AML-193 (cell line): ENCODE results near the gene YBX1.
"Not testable (repeated sequence)": the region's sequence is repeated elsewhere in the genome, so short reads cannot be mapped to it uniquely, and the experiment has no call there.

Experiments
- DNase-seq, 2 experiments: peaks; one replicate each; lab custom pipeline; 2025; lab: John Stamatoyannopoulos, UW

Gene YBX1

DNA sequence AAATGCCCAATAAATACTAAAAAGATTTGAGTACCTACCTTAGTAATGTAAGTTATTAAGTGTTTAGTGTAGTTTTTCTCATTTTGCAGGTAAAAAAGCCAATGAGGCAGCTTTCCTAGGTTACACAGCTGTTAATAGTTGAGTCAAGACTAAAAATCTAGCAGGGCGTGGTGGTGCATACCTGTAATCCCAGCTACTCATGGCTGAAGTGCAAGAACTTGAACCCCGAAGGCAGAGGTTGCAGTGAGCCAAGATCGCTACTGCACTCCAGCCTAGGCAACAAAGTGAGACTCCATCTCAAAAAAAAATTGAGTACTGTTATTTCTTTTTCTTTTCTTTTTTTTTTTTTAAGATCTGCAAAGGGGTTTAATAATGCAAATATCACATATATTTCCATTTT is 7.7 kb downstream of the YBX1 start:
- DNase-seq = no peak

DNA sequence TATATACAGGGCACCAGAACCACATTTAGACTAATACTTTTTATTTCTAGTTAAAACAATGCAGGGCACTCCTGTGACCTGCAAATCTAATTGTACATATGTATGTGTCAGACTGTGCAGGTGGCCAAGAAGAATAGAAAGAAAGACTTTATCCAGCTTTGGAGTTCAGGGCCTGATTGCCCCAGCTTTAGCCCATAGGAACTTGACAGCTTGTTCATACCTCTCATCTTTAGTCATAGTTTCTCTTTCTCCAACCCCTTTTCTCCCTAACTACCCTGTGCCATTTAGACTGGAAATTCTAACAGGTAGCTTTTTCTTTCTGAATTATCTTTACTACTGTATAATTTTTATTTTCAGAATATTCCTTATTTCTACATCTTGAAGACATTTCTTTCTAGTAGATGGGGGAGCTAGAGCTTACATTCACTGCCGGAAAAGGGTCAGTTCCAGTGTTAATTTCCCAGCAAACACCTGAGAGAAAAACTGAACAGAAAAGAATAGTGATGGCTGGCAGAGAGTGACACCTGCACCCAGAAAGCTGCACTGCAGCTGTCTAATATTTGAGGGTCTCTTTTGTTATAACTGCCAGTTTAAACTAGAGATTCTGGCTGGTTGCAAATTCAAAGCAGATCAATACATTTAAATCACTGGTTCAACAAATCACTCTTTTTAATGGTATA is 8.4 kb downstream of the YBX1 start:
- DNase-seq = no peak

- no peak for DNase-seq
These were observed 8.9 kb downstream of the YBX1 start for GRCh38 chr1:42691157-42691498.

GRCh38 chr1:42692461-42692860 is 10.2 kb downstream of the YBX1 start:
- no peak for DNase-seq

- no peak for DNase-seq
These were observed 10.7 kb downstream of the YBX1 start for GRCh38 chr1:42692911-42693310.

DNA sequence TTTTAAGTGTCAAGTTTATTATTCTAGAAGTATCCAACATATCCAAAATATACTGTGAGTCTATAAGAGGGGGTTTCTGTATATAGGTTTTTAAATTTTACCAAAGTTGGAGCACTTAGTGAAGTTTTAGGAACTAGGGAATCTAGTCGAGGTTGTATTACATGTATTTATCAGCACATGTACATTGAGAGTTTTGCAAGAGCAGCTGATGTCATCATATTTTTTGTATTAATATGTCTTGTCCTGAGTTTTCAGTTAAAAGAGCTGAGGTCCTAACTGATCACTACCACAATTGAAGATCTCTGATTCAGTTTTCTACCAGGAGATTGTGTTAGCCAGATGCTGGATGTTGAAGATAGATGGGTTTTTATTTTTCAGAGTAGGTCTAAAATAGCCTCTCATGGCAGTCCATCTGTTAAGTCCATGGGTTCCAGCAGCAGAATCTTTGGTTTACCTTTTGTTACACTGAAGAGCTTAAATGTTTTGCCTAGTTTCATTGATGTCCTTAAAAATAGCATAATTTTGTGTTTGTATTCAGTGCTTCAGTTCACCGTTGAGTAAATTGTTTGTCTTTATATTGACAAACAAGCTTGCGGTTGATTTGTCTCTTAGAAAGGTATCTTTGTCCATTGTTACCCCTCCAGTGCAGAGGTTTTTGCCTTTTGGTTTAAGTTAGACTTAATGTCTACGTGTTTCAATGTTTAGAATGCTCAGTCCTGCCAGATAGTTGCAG is 16.0 kb downstream of the YBX1 start:
- no peak for DNase-seq

DNA sequence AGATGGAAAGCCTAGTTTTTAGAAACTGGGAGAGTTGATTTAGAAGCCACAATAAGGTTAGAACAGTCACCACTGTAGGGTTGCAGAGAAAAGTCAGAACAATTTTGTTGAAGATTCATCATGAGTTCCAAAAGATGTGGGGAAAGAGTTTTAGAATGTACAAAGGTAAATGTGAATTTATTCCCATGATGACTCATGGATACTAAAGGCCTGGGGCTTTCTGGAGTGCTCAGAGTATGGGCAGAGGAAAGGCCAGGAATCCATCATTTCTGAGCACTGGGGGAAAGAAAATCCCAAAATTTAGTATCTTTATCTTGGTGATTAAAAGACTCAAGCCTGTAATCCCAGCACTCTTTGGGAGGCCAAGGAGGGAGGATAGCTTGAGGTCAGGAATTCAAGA is 17.8 kb downstream of the YBX1 start:
- DNase-seq = no peak

DNA sequence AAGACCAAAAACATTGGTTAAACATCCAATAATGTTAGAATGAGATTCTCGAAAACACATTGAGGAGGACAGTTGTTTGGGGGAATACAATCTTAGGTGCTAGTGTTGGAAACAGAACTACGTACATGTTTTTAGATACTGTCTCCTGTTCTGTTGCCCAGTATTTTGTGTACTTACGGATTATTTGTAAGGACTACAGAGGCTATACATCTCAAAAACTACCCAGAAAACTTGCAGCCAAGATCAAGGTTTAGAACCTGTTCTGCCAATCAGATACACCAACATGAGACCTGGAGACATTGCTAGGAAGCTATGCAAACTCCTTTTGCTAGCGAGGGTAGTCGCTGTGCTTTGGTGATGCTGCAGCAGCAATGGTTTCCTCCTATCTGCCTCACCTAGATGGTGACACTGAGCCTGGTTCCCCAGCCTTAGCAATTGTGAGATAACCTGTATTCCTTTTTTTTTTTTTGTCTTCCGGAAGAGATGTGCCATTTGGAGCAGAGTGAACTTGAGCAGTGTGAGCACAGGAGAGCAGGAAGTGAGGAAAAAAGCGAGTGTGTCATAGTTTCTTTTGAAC is 21.8 kb downstream of the YBX1 start:
- DNase-seq = no peak

DNA sequence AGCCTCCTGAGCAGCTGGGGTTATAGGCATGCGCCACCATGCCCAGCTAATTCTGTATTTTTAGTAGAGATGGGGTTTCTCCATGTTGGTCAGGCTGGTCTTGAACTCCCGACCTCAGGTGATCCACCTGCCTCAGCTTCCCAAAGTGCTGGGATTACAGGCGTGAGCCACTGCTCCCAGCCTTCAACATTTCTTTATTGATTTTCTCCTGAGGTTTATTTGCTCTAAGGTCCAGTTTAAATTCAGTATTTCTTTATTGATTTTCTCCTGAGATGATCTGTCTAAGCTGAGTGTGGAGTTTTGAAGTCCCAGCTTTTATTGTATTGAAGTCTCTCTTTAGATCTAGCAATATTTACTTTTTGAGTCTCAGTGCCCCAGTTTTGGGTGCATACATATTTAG is 30.6 kb downstream of the YBX1 start:
- not testable (repeated sequence) for DNase-seq

DNA sequence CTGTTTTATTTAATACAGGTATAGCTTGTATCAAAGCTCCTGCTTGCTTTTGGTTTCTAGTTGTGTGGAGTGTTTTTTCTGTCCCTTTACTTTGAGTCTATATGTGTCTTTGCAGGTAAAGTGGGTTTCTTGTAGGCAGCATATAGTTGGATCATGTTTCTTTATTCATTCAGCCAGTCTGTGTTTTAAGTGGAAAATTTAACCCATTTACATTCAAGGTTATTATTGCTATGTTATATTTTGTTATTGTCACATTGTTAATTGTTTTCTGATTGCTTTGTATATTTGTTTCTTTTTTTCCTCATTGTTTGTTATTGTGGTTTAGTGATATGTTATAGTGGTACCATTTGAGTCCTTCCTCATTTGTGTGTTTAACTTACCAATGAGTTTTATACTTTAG is 31.1 kb downstream of the YBX1 start:
- DNase-seq = no peak

DNA sequence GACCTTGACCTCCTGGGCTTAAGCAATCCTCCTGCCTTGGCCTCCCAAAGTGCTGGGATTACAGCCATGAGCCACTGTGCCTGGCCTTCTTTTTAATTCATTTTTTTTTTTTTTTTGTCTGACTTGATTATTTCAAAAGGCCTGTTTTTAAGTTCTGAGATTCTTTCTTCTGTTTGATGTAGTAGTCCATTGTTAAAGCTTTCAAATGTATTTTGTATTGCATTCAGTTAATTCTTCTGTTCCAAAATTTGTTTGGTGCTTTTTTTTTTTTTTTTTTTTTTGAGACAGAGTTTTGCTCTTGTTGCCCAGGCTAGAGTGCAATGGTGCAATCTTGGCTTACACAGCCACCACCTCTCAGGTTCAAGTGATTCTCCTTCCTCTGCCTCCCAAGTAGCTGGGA is 32.2 kb downstream of the YBX1 start:
- not testable (repeated sequence) for DNase-seq

GRCh38 chr1:42720868-42721267 is 38.6 kb downstream of the YBX1 start:
- no peak for DNase-seq

DNA sequence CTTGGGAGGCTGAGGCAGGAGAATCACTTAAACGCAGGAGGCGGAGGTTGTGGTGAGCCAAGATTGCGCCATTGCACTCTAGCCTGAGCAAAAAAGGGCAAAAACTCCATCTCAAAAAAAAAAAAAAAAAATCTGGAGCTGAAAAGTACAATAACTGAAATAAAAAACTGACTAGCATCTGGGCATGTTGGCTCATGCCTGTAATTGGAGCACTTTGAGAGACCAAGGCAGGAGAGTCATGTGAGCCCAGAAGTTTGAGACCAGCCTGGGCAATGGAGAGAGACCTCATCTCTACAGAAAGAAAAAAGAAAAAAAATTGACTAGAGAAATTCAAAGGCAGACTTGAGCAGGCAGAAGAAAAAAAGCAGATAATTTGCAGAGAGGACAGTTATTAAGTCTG is 39.7 kb downstream of the YBX1 start:
- DNase-seq = no peak

DNA sequence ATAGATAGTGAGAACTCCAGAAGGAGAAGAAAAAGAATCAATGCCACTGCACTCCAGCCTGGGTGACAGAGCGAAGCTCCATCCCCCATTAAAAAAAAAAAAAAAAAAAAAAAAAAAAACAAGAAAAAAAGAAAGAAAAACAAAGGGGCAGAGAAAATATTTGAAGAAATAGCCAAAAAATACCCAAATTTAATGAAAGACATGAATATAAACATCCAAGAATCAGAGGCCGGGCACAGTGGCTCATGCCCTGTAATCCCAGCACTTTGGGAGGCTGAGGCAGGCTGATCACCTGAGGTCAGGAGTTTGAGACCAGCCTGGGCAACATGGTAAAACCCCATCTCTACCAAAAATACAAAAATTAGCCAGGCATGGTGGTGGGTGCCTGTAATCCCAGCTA is 40.2 kb downstream of the YBX1 start:
- DNase-seq = not testable (repeated sequence)

- DNase-seq = no peak
These were observed 41.3 kb downstream of the YBX1 start for GRCh38 chr1:42723511-42723910.

GRCh38 chr1:42725820-42726219 is 43.6 kb downstream of the YBX1 start:
- not testable (repeated sequence) for DNase-seq

- no peak for DNase-seq
These were observed 47.8 kb downstream of the YBX1 start for GRCh38 chr1:42730002-42730401.

GRCh38 chr1:42730988-42731387 is 48.8 kb downstream of the YBX1 start:
- DNase-seq = no peak

DNA sequence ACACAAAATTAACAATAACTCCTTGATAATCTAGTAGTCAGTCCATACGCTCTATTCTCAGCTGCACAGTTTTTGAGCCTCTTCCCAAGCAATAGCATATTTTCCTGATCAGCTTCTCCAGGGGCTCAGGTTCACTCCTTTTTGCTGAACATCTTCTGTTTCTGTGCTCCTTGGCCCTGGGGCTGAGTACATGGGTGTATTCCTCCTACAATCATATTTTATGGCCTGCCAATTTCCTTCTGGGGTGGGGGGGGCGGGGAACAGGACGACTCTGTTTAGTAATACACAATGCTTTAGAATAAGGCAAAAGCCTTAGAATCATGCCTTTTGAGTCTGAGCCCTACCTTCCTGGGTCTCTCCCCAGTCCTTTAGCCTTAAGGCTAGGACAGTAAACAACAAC is 49.4 kb downstream of the YBX1 start:
- no peak for DNase-seq

DNA sequence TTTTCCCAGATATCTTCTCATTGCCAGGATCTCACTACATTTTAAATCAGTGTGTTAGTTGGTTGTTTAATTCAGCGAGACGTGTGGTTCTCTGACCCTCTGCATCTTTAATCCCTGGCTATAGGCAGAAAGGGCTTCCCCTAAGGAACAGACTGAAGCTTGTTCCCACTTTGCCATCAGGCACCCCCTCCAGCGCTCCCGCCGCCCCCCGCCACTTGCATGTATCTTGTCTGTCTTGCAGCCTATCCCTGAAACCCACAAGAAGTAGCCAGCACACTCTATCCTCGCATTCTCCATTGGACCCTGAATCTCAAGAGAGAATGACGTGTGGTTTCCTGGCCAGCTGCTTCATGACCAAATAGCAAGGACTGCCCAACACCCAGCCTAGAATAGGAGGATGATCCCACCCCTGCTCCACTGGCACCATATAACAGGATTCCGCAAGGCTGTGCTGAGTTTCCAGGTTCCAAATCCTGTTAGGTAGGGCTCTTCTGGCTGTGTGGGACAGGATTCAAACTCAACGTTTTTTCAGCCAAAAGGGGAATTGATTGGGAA is 50.0 kb downstream of the YBX1 start:
- no peak for DNase-seq

DNA sequence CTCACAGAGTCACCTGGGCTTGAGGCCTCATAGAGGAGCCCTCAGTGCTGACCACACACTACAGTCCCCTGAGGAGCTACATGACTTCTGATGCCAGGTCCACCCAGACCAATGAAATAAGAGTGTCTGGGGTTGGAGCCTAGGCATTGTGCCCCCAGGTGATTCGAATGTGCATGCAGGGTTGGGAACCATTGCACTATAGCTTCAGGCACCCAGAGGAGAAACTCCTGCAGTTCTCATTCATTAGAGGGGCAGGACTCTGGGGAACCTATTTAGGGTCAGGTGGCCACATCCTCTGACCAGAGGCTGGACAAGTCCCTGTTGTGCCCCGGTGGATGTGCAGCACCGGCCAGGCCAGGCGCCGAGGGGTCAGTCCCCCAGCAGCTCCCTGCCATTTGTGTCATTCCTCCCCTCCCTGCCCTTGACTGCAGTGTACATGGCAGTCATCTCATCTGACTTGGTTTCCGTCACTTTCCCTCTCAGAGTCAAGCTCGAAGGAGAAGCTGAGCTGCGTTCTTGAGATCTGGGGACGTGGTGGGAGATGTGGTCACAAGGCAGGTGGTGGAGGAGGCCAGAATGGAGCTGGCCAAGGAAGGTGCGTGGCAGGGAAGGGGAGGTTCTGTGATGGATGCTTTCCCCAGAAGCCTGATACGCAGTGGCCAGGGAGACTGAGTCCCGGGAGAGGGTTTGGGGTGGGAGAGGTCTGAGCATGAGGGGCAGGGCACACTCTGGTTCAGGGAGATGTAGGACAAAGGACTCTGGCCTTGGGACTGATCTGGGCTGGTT is 51.4 kb downstream of the YBX1 start:
- no peak for DNase-seq

DNA sequence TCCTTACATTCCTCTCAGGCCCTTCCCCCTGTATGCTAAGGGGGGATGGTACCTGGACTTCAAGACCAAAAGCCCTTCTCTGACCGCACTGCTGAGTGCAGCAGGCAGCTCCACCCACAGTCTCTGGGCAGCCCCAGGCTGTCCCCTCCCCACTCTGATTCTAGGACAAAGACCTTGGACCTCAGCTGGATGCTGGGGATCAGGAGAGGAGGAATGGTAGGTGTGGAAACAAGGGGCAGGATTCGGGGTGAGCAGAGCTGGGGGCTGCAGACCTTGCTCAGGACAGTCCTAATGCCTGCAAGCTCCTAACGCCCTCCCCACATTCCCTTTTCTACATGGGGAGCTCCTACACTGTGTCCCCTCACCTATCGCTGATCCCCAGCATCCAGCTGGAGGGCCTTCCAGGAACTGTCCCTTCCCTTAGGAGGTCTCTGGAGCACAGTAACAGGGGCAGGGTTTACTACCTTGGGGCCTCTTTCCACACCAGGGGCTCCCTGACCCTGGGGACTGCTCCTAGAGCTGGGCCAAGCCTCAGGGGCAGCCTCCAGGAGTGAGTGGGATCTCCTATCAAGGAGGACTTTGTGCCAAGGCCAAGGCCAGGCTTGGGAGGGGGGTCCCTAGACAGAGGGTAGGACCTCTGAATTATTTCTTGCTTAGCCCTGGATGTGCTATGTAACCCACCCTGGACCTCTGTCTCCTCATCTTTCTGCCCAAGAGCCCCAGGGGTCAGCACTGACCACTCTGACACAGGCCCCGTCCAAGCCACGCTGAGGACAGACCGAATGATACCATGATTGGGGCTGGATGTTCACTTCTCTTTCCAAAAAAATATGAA is 52.2 kb downstream of the YBX1 start:
- DNase-seq = no peak
